ENCODE results near the gene DNAJC8.

GRCh38 chr1:28161751-28162150, 71.1 kb downstream of the DNAJC8 start:
- TF ChIP-seq CTCF (IDR thresholded peaks at IDR 0.05; ENCODE audit: control extremely low read depth in 1 of 3, insufficient read depth in 1 of 3, low read depth in 1 of 3, low read length in 3 of 3) (no peak), POLR2A (IDR thresholded peaks at IDR 0.05; ENCODE audit: control extremely low read depth in 1 of 2, low read depth in 2 of 2, low read length in 2 of 2) (no peak), BCL11A (IDR thresholded peaks at IDR 0.05; ENCODE audit: low read depth in 2 of 2, low read length in 2 of 2) (no peak), CHD2 (IDR thresholded peaks at IDR 0.05; ENCODE audit: low read length) (no peak), HDAC6 (IDR thresholded peaks at IDR 0.05; ENCODE audit: low read depth, low read length) (no peak), EZH2 (IDR thresholded peaks at IDR 0.05; ENCODE audit: low read depth, low read length, severe bottlenecking) (no peak), RAD21 (IDR thresholded peaks at IDR 0.05 in 1 of 2, conservative IDR thresholded peaks at IDR 0.05 in 1 of 2; ENCODE audit: low read depth in 2 of 2, low read length in 2 of 2) (no peak), BRCA1 (IDR thresholded peaks at IDR 0.05; ENCODE audit: low read depth, low read length) (no peak), PHF8 (conservative IDR thresholded peaks at IDR 0.05; ENCODE audit: low read depth, low read length) (no peak), GABPA (IDR thresholded peaks at IDR 0.05; ENCODE audit: borderline replicate concordance, insufficient read depth, low read length) (no peak), MAX (IDR thresholded peaks at IDR 0.05) (no peak), EP300 (IDR thresholded peaks at IDR 0.05; ENCODE audit: borderline replicate concordance in 1 of 2, low read depth in 2 of 2, low read length in 2 of 2) (no peak)
